GM12872 (cell line): ENCODE data around the gene DERL2.

Experiments
- TF ChIP-seq, protein P1 (sequence below): IDR thresholded peaks from 3 replicates; pipeline ENCODE4 v1.5.1; 2011; ENCODE audit warnings: low read depth, mild to moderate bottlenecking, low read length, moderate library complexity; ENCODE audit not compliant: insufficient read depth

DERL2 gene

DNA sequence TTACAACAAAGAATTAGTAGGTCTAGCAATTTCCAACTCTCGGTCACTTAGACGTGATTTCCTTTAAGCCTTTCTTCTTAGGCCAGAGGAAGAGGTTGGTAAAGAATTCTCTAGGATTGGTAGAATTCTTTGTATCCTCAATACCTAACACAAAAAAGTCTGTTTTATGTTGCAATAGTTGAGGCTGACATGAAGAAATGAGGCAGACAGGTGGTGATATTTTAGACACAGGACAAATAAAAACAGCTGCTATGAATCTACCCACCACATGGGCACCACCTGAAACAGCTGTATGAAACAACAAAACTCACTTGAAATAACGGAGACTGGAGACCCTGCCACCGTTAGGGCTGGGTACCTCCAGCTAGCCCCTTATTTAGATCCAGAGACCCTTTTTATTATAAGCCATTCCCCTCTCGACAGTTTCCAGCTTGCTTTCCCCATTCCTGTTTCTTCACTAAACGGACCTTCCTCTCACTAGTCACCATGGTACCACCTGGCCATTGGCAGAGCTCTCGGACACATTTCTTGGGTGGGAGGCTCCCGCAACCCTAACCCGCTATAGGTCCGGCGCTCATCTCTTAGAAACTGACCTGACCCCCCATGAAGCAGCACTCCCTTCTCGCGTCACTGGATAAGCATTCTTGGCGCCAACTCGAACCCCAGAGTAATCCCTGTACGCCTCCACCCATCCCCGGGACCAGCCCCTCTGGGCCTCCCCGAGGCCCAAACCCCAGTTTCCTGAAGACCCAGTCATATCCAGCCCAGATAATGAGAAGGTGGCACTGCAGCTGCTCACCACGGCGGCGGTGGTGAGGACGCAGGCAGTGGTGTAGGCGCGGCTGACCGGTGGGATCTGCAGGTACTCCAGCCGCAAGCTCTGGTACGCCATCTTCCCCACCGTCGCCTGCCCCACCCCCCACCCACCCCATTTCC lies at the start of gene DERL2:
DERL2 (minus strand) TSS at position 909 of the 936 bp plus-strand sequence; CDS start at position 892, 17 bp downstream.
- TF ChIP-seq, protein P1, sequence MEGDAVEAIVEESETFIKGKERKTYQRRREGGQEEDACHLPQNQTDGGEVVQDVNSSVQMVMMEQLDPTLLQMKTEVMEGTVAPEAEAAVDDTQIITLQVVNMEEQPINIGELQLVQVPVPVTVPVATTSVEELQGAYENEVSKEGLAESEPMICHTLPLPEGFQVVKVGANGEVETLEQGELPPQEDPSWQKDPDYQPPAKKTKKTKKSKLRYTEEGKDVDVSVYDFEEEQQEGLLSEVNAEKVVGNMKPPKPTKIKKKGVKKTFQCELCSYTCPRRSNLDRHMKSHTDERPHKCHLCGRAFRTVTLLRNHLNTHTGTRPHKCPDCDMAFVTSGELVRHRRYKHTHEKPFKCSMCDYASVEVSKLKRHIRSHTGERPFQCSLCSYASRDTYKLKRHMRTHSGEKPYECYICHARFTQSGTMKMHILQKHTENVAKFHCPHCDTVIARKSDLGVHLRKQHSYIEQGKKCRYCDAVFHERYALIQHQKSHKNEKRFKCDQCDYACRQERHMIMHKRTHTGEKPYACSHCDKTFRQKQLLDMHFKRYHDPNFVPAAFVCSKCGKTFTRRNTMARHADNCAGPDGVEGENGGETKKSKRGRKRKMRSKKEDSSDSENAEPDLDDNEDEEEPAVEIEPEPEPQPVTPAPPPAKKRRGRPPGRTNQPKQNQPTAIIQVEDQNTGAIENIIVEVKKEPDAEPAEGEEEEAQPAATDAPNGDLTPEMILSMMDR = no peak

DNA sequence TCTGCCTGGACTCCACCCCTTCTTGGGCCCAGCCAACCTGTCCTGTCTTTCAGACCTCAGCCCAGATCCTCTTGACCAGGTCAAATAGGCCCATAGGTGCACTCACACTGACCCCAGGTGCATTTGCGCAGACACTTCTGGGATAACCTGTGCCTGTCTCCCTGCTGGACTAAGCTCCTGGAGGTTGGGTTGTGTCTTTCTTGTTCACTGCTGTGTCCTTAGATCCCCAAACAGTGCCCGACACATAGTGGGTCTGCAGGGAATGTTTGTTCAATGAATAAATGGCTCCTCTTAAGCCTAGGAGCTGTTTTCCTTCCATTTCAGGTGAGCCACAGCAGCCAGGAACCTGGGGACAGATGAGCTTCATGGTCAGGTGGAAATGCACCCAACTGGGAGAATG lies 49.5 kb upstream of the DERL2 start:
- TF ChIP-seq, protein P1 = no peak

DNA sequence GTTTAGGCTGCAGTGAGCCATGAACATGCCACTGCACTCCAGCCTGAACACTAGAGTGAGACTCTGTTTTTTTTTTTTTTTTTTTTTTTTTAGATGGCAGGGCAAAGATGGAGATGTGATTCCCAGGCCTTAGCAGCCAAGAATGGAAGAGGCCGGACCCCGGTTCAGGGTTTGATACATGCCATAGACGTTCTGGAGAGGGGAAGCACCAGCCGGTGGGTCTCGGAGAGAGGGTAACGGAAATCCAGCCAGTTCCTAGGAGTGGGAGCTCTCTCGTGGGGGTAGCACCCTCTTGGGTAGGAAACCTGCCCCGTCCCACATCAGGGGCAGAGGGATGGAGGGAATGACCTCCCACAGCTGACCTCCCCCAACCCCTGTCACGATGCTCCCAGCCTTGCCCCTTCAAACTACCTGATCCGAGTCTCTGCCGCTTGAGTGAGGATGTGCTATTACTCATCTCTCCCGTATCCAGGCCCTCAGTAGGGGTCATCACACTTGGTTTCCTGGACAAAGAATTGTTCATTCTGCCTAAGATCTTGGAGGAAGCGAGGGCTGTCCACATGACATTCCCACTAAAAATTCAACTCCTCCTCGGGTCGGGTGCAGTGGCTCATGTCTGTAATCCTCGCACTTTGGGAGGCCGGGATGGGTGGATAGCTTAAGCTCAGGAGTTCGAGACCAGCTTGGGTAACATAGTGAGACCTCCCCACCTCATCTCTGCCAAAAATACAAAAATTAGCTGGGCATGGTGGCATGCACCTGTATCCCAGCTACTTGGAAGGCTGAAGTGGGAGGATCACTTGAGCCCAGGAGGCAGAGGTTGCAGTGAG lies 47.7 kb upstream of the DERL2 start:
- TF ChIP-seq, protein P1 = no peak

DNA sequence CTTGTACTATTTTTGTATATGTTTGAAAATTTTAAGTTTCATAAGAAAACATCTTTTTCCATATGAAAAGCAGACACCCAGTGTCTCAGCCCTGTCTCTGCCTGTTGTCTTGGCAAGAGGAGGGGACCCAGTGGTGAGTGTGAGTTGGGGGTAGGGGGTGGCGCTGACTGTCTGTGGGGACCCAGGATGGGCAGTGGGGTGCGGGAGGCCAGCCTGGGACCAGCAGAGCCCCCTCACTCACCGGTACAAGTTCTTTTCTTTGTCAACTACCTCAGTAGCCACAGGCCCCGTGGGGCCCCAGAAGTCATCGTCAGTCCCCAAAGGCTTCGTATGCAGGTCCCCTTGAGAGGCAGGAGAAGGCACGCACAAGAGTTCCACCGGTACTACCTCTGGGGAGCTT lies 46.6 kb upstream of the DERL2 start:
- TF ChIP-seq, protein P1 = no peak

DNA sequence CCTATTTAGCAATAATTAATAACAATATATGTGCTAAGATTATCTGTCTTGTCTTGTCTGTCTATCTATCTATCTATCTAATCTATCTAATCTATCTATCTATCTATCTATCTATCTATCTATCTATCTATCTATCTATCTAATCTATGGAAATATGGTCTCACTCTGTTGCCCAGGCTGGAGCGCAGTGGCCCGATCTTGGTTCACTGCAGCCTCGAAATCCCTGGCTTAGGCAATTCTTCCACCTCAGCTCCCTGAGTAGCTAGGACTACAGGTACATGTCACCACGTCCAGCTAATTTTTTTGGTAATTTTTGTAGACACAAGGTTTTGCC lies 45.1 kb upstream of the DERL2 start:
- TF ChIP-seq, protein P1 = no peak

DNA sequence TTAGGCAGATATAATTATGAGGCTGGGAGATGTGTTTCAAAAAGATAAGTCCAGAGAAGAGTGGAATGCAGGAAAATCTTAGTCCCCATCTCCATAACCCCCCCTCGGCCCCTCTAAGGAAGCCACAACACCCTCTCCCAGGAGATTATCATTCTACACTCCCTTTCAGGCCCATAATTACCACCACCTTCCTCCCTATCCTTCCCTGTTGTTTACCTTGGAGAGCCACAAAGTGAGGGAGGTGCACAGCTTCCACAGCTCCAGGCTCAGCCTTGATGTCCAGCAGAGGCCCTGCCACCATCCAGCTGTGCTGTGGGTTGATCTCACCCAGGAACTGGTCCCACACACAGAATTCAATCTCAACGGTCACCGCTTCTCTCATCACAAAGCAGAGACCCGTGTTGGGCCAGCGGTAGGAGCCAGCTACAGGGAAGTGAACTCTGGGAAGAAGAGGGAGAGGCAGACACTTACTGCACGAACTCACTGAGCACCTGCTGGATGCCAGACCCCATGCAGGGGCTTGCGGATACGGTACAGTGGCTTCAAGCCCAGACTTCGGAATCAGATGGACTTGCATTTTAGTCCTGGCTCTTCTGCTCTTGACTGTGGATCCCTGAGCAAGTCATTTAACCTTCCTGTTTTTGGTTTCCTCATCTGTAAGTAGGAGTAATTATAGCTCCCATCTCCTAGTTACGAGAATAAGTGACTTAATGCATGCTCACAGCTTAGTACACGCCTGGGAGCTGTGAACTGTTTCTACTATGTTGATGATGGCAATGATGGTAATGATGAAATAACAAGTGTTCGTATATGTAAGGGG lies 44.5 kb upstream of the DERL2 start:
- TF ChIP-seq, protein P1 = no peak

DNA sequence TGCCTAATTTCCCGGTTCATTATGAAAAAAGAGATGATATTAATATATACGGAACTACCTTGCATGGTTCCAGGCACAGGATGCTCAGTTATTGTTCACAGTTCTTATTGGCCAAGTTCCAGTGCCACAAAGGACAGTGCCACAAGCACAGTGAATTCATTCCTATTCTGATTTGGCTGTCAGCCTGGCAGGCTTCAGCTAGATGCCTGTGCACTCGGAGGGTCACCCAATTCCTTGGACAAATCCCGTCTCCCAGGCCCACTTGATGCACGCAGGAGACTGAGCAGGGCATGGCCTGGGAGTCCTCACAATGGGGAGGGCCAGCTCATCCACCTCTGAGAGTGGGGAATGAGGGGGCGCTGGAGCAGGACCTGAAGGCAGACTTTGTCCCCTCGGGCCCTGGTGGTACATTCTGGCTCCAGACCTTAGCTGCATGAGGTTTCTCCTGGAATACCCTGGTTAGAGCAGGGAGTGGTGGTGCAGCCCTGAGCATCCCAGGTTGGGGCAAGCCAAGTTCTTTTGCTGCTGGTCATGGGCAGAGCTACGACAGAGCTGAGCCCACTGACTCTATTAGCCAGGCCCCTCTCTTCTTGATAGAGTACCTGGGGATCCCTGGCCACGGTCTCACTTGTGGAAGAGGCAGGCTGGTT lies 41.7 kb upstream of the DERL2 start:
- TF ChIP-seq, protein P1 = no peak
